Choroid plexus epithelial cell (primary cell): ENCODE data around the gene HEPHL1.
A peak's percentile ranks its signal among the peaks of the same experiment; 100 is the strongest.

ENCODE experiments used
- DNase-seq: peaks from one replicate; pipeline ENCODE4 v3.0.0-alpha.2; 2010; ENCODE audit warnings: low read depth
- H3K4me3 ChIP-seq: 2 replicates; pipeline ENCODE4 v1.5.1; 2011; ENCODE audit warnings: low read depth, mild to moderate bottlenecking, control low read depth, low read length, moderate library complexity
- TF ChIP-seq, protein P1 (sequence below): conservative IDR thresholded peaks from 2 replicates; pipeline ENCODE4 v1.5.1; 2011; ENCODE audit warnings: low read depth, mild to moderate bottlenecking, control low read depth, inconsistent platforms, low read length, moderate library complexity

Gene HEPHL1

GRCh38 chr11:94002226-94002625 is 18.9 kb upstream of the HEPHL1 start:
- peak; percentile 26 for DNase-seq
- TF ChIP-seq, protein P1, sequence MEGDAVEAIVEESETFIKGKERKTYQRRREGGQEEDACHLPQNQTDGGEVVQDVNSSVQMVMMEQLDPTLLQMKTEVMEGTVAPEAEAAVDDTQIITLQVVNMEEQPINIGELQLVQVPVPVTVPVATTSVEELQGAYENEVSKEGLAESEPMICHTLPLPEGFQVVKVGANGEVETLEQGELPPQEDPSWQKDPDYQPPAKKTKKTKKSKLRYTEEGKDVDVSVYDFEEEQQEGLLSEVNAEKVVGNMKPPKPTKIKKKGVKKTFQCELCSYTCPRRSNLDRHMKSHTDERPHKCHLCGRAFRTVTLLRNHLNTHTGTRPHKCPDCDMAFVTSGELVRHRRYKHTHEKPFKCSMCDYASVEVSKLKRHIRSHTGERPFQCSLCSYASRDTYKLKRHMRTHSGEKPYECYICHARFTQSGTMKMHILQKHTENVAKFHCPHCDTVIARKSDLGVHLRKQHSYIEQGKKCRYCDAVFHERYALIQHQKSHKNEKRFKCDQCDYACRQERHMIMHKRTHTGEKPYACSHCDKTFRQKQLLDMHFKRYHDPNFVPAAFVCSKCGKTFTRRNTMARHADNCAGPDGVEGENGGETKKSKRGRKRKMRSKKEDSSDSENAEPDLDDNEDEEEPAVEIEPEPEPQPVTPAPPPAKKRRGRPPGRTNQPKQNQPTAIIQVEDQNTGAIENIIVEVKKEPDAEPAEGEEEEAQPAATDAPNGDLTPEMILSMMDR = no peak
- no peak overlapping the region for H3K4me3 ChIP-seq

GRCh38 chr11:94007426-94007825 is 13.7 kb upstream of the HEPHL1 start:
- TF ChIP-seq, protein P1 = no peak
- DNase-seq = no peak
- H3K4me3 ChIP-seq = no peak overlapping the region

DNA sequence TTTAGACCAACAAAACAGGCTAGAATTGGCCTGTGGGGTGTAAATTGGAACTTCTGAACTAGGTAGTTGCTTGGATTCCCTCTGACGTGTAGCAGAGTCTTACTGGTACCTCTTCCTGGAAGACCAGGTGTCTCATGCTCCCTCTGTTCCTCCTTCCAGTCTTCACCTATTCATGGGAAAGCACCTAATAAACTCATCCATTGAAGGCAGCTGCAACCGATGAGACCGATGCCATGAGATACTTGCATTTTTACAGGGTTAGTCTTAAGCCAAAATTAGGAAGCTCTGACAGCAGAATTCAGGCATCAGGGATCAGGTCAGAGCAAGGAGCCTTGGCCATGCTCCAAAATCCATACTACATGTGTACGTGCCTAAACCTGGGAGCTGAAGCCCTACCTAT is 13.2 kb upstream of the HEPHL1 start:
- TF ChIP-seq, protein P1 = no peak
- no peak overlapping the region for H3K4me3 ChIP-seq
- DNase-seq = no peak

GRCh38 chr11:94010136-94010535 is 11.0 kb upstream of the HEPHL1 start:
- no peak overlapping the region for H3K4me3 ChIP-seq
- no peak for DNase-seq
- TF ChIP-seq, protein P1 = no peak

DNA sequence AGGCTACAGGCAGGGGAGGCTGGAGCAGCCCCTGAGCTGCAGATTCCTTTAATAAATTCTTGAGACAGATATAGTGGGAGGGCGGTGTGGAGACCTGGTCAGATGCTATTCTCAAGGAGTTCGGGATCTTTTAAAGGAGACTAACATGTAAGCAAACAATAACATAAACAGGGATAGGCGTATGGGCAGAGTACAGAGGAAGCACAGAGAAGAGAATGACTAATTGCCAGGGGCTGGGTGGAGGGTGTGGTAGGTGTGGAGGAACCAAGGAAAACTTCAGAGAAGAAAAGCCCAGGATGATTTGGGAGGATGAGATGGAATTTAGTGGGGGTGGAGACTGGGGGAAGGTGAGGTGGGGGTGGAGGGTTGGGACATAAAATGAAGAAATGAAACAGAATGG is 9.7 kb upstream of the HEPHL1 start:
- no peak for DNase-seq
- H3K4me3 ChIP-seq = no peak overlapping the region
- TF ChIP-seq, protein P1 = no peak

DNA sequence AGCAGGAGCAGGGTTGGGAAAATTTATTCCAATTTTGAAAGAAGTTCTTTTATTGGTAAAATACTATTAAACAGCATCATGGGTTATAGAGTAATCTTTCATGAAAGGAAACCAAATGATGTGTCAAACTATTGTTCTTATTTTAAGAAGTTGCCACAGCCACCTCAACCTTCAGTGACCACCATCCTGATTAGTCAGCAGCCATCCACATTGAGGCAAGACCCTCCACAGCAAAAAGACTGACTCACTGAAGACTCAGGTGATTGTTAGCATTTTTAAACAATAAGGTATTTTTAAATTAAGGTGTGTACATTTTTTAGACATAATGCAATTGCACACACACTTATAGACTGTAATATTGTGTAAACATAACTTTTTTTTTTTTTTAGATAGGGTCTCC is 3.7 kb upstream of the HEPHL1 start:
- TF ChIP-seq, protein P1 = no peak
- DNase-seq = no peak
- no peak overlapping the region for H3K4me3 ChIP-seq

- H3K4me3 ChIP-seq = no peak overlapping the region
- TF ChIP-seq, protein P1 = no peak
Observed at GRCh38 chr11:94018721-94019120, 2.4 kb upstream of the HEPHL1 start.

More at GRCh38 chr11:94018721-94019120, 2.4 kb upstream of the HEPHL1 start:
- DNase-seq = peak; percentile 11
